Peyer's patch (tissue), 4 donors: Measurements from ENCODE around the gene GTF2H4.

Source experiments
- POLR2A ChIP-seq, 2 donors: fragments of 450-650 bp; IDR thresholded peaks; one replicate each; pipeline ENCODE4 v1.5.1; 2017; ENCODE audit warnings: antibody characterized with exemption in 2 of 2, mild to moderate bottlenecking in 2 of 2, moderate library complexity in 2 of 2
- TF ChIP-seq, protein P1 (sequence below), 6 experiments: fragments of 450-650 bp in 4 of 6; fragments of 200-600 bp in 2 of 6; sonication (generic) in 1 of 6; IDR thresholded peaks; one replicate each; pipeline ENCODE4 v1.5.1; 2017 to 2019; ENCODE audit warnings: antibody characterized with exemption in 6 of 6, mild to moderate bottlenecking in 3 of 6, moderate library complexity in 1 of 6

DNA sequence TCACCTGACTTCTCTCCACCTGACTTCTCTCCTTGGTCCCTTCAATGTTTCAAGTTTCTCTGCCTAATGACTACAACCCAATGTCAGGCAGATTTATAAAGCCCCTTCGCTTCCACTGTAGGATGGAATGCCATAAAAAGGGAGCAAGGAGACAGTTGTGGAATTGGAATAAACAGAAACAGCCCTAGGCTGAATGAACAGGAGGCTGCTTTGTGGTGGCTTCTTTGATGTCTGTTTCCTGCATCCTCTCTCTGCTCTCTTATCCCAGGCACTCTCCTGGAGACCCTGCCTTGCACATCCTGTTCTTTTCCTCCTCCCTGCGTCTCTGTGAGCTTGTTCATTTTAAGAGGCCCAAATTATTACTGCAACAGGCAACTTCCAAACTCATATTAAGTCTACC is 49.7 kb downstream of the GTF2H4 start:
- TF ChIP-seq, protein P1, sequence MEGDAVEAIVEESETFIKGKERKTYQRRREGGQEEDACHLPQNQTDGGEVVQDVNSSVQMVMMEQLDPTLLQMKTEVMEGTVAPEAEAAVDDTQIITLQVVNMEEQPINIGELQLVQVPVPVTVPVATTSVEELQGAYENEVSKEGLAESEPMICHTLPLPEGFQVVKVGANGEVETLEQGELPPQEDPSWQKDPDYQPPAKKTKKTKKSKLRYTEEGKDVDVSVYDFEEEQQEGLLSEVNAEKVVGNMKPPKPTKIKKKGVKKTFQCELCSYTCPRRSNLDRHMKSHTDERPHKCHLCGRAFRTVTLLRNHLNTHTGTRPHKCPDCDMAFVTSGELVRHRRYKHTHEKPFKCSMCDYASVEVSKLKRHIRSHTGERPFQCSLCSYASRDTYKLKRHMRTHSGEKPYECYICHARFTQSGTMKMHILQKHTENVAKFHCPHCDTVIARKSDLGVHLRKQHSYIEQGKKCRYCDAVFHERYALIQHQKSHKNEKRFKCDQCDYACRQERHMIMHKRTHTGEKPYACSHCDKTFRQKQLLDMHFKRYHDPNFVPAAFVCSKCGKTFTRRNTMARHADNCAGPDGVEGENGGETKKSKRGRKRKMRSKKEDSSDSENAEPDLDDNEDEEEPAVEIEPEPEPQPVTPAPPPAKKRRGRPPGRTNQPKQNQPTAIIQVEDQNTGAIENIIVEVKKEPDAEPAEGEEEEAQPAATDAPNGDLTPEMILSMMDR (IDR thresholded peaks at IDR 0.05) = no peak
- TF ChIP-seq POLR2A (IDR thresholded peaks at IDR 0.05) = no peak
